Activated B cell treated with CpG ODN at 0.5 μM for 24 hours (primary cell): Measurements from ENCODE around the gene ABCC9. TPM values are rescaled to one million over a fixed set of nuclear protein-coding genes. Genes with fewer than 3 reads are reported as not detected.

ENCODE experiments used
- ATAC-seq: fragments of 200-7000 bp; cut with Tn5 transposase; one replicate; pipeline ENCODE4 v1.10.0; 2021; ENCODE audit warnings: low read depth, mild to moderate bottlenecking, moderate library complexity
- CTCF ChIA-PET: fragments of 350-600 bp; sonication (Branson Sonifier 250); formaldehyde crosslinking; loops from one replicate; lab custom pipeline; 2021; ENCODE audit warnings: antibody characterized with exemption; lab: Charles Lee
- POLR2A ChIA-PET: fragments of 350-600 bp; sonication (Branson Sonifier 250); formaldehyde crosslinking; loops from one replicate; lab custom pipeline; 2021; ENCODE audit warnings: antibody characterized with exemption; lab: Charles Lee
- DNase-seq: peaks from one replicate; pipeline ENCODE4 v3.0.0; 2022
- H3K27ac Mint-ChIP-seq: one replicate; pipeline ENCODE4 v1.8.0; 2020; ENCODE audit warnings: mixed read lengths
- H3K27me3 Mint-ChIP-seq: one replicate; pipeline ENCODE4 v1.8.0; 2021; ENCODE audit warnings: mixed read lengths
- H3K36me3 Mint-ChIP-seq: one replicate; pipeline ENCODE4 v1.8.0; 2021; ENCODE audit warnings: low read depth, mixed read lengths
- H3K4me1 Mint-ChIP-seq: one replicate; pipeline ENCODE4 v1.8.0; 2021; ENCODE audit warnings: mixed read lengths
- H3K4me3 Mint-ChIP-seq: one replicate; pipeline ENCODE4 v1.8.0; 2020; ENCODE audit warnings: mild to moderate bottlenecking, mixed read lengths
- H3K9me3 Mint-ChIP-seq: one replicate; pipeline ENCODE4 v1.8.0; 2020; ENCODE audit warnings: mixed read lengths
- intact Hi-C: fragments of 100-400 bp; cut with micrococcal nuclease; formaldehyde crosslinking; loops from one replicate; pipeline ENCODE4 v1.15.1; 2024
- total RNA-seq: library from RNA; stranded (reverse); gene quantifications from 2 replicates; pipeline ENCODE4 v1.2.3, GENCODE V29; 2022
- TF ChIP-seq, protein P1 (sequence below): fragments of 200-600 bp; IDR thresholded peaks from one replicate; pipeline ENCODE4 v1.8.0; 2022; ENCODE audit warnings: antibody characterized with exemption, mild to moderate bottlenecking

The ABCC9 gene
- total RNA-seq, 1 donor from 2014 or later, result not detected

DNA sequence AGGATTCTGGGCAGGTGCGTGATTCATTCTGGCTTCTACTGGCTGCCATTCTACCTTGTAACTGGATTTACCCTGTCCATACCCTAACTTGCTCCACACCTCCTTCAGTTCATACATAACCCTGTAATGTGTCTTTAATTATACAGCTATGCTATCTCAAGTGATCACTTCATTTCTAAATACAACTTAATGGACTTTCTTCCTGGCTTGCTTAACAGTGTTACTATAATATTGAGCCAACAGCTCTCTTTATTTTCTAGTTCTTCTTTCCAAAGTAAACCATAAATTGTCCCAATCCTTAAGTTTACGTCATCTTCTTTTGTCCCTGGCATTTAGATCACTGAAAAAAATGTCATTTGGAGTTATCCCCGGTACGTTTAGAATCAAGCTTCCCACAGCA, 90.8 kb downstream of the ABCC9 start:
- no peak for DNase-seq
- CTCF ChIA-PET, result no interaction called here
- intact Hi-C loops, result no loop called here
- Mint-ChIP-seq H3K27me3 (no peaks in the 10 kb centered on the region), H3K36me3 (no peaks in the 10 kb centered on the region), H3K4me1 (no peaks in the 10 kb centered on the region), H3K9me3 (no peaks in the 10 kb centered on the region), H3K27ac (no peak overlapping the region), H3K4me3 (no peak overlapping the region)
- TF ChIP-seq, protein P1, sequence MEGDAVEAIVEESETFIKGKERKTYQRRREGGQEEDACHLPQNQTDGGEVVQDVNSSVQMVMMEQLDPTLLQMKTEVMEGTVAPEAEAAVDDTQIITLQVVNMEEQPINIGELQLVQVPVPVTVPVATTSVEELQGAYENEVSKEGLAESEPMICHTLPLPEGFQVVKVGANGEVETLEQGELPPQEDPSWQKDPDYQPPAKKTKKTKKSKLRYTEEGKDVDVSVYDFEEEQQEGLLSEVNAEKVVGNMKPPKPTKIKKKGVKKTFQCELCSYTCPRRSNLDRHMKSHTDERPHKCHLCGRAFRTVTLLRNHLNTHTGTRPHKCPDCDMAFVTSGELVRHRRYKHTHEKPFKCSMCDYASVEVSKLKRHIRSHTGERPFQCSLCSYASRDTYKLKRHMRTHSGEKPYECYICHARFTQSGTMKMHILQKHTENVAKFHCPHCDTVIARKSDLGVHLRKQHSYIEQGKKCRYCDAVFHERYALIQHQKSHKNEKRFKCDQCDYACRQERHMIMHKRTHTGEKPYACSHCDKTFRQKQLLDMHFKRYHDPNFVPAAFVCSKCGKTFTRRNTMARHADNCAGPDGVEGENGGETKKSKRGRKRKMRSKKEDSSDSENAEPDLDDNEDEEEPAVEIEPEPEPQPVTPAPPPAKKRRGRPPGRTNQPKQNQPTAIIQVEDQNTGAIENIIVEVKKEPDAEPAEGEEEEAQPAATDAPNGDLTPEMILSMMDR, result no peak
- POLR2A ChIA-PET, result no interaction called here
- ATAC-seq, result no peak

DNA sequence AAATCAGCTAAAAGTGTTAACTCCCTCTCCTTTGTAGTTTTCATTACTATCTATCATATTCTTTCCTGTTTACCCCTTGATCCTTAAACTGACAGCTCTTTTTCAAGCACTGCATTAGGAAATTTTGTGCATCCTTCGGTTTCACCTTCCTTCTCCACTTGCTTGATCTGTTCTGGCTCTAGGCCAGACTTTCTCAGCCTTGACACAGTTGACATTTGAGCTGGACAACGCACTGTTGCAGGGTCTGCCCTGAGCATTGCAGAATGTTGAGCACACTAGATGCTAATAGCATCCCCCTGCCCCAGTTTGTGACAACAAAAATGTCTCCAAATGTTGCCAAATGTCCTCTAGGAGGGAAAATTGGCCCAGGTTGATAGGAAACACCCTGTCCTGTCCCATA, 91.3 kb downstream of the ABCC9 start:
- DNase-seq (no peak), ATAC-seq (no peak)
- intact Hi-C loops, result no loop called here
- POLR2A ChIA-PET, result no interaction called here
- Mint-ChIP-seq H3K9me3 (no peaks in the 10 kb centered on the region), H3K27me3 (no peaks in the 10 kb centered on the region), H3K4me1 (no peaks in the 10 kb centered on the region), H3K36me3 (no peaks in the 10 kb centered on the region), H3K4me3 (no peak overlapping the region), H3K27ac (no peak overlapping the region)
- TF ChIP-seq, protein P1, result no peak
- CTCF ChIA-PET, result no interaction called here

DNA sequence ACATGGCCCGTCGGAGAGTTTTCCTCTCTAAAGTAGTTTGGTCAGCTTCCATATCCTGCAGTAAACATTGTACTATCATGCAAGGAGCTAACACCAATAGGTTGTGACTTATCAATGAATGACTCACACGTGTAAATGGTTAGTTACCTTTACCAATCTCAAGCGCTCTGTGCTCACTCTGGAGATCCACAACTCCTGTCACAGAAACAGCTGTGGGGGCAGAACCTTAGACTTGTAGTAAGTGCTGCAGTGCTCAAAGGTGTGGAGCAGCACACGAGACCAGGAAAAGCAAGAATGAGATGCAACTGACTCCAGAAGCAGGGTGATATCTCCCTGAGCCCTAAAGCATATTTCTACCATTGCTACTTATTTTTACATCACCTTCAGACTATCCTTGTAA, 93.0 kb downstream of the ABCC9 start:
- intact Hi-C loops, result no loop called here
- no peaks in the 10 kb centered on the region for H3K9me3 Mint-ChIP-seq
- DNase-seq, result no peak
- H3K4me1 Mint-ChIP-seq, result no peaks in the 10 kb centered on the region
- ChIA-PET POLR2A (no interaction called here), CTCF (no interaction called here)
- H3K27ac Mint-ChIP-seq, result no peak overlapping the region
- H3K4me3 Mint-ChIP-seq, result no peak overlapping the region
- no peak for ATAC-seq
- H3K27me3 Mint-ChIP-seq, result no peaks in the 10 kb centered on the region
- TF ChIP-seq, protein P1, result no peak
- no peaks in the 10 kb centered on the region for H3K36me3 Mint-ChIP-seq

DNA sequence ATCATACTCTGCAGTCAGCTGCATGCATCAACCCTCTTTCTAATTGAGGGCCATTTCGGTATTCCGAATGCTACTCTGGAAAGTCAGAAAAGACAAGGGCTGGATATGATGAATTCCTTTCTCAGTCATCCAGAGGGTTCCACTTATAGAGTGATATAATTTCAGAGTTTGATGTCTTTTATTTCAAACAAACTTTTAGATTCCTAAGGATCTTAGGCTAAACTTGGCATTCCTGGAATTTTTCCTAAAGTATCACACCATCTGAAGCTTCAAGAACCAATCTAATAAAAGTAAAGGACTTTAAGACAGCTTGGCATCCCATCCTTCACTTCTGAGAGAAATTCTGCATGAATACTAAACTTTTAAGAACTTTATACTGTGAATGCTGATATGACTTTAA, 97.4 kb downstream of the ABCC9 start:
- DNase-seq (no peak), ATAC-seq (no peak)
- Mint-ChIP-seq H3K27ac (no peak overlapping the region), H3K27me3 (no peaks in the 10 kb centered on the region), H3K4me3 (no peak overlapping the region), H3K4me1 (no peaks in the 10 kb centered on the region), H3K36me3 (no peaks in the 10 kb centered on the region), H3K9me3 (no peaks in the 10 kb centered on the region)
- TF ChIP-seq, protein P1, result no peak
- intact Hi-C loops, result no loop called here
- POLR2A ChIA-PET, result no interaction called here
- CTCF ChIA-PET, result no interaction called here

DNA sequence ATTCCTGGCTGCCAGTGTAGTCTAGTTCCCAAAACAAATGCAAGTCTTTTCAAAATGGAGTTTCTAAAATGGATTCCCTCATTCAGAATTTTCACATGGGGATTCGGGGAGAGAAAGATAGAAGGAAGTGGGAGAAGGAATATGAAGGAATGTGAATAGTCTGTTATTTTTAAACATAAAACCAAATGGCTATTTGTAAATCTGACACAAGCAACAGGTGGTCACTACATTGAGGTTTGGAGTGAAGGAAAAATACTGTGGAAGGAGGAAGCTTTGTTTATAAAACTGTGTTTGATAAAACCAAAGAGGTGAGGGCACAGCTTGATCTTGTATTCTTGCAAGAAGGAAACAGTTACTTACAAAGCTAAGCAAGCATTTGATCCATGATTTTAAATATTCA, 101.5 kb downstream of the ABCC9 start:
- no peak overlapping the region for H3K27ac Mint-ChIP-seq
- no peaks in the 10 kb centered on the region for H3K9me3 Mint-ChIP-seq
- ChIA-PET POLR2A (no interaction called here), CTCF (no interaction called here)
- no peaks in the 10 kb centered on the region for H3K4me1 Mint-ChIP-seq
- intact Hi-C loops, result no loop called here
- no peaks in the 10 kb centered on the region for H3K36me3 Mint-ChIP-seq
- H3K4me3 Mint-ChIP-seq, result no peak overlapping the region
- TF ChIP-seq, protein P1, result no peak
- ATAC-seq (no peak), DNase-seq (no peak)
- H3K27me3 Mint-ChIP-seq, result no peaks in the 10 kb centered on the region
